Glutamatergic neuron (in vitro differentiated cells): ENCODE data around the gene SMC6. TPM values are rescaled to one million over a fixed set of nuclear protein-coding genes. Genes with fewer than 3 reads are reported as not detected.

Experiments
- DNase-seq: peaks from one replicate; pipeline ENCODE4 v3.0.0; 2022
- H3K27ac Mint-ChIP-seq: one replicate; pipeline ENCODE4 v1.8.0; 2020; ENCODE audit warnings: mild to moderate bottlenecking, mixed read lengths, inconsistent platforms; ENCODE audit not compliant: unreplicated experiment
- H3K27me3 Mint-ChIP-seq: one replicate; pipeline ENCODE4 v1.8.0; 2020; ENCODE audit warnings: mild to moderate bottlenecking, moderate library complexity, mixed read lengths, inconsistent platforms; ENCODE audit not compliant: unreplicated experiment
- H3K36me3 Mint-ChIP-seq: one replicate; pipeline ENCODE4 v1.8.0; 2020; ENCODE audit warnings: mild to moderate bottlenecking, mixed read lengths, inconsistent platforms; ENCODE audit not compliant: unreplicated experiment
- H3K4me1 Mint-ChIP-seq: one replicate; pipeline ENCODE4 v1.8.0; 2020; ENCODE audit warnings: mild to moderate bottlenecking, low read depth, mixed read lengths, inconsistent platforms; ENCODE audit not compliant: unreplicated experiment
- H3K4me3 Mint-ChIP-seq: one replicate; pipeline ENCODE4 v1.8.0; 2020; ENCODE audit warnings: mild to moderate bottlenecking, mixed read lengths, inconsistent platforms; ENCODE audit not compliant: unreplicated experiment
- H3K9me3 Mint-ChIP-seq: one replicate; pipeline ENCODE4 v1.8.0; 2020; ENCODE audit warnings: mild to moderate bottlenecking, moderate library complexity, mixed read lengths, inconsistent platforms; ENCODE audit not compliant: unreplicated experiment
- CTCF ChIP-seq: fragments of 200-600 bp; sonication (generic); IDR thresholded peaks from one replicate; pipeline ENCODE4 v1.5.0; 2021; ENCODE audit not compliant: partially characterized antibody, unreplicated experiment
- total RNA-seq: library from RNA; stranded (reverse); fragmentation: NEBNext Ultra II Directional; extraction: Animal tissue kit (Norgen Biotek cat#: 25700); gene quantifications from one replicate; pipeline ENCODE4 v1.2.1, GENCODE V29; 2021; ENCODE audit not compliant: unreplicated experiment

SMC6 gene
- total RNA-seq, 1 donor from 2014 or later, result 61.4 TPM

GRCh38 chr2:17799301-17800120 lies 45.9 kb upstream of the SMC6 start:
- DNase-seq, result no peak
- H3K4me3 Mint-ChIP-seq, result peak overlapping the region; percentile 35
- peak overlapping the region; percentile 45 for H3K27ac Mint-ChIP-seq
- H3K9me3 Mint-ChIP-seq, result peaks cover 7% of the 10 kb centered on the region
- H3K36me3 Mint-ChIP-seq, result no peaks in the 10 kb centered on the region
- no peak for TF ChIP-seq CTCF
- peaks cover 36% of the 10 kb centered on the region for H3K4me1 Mint-ChIP-seq
- no peaks in the 10 kb centered on the region for H3K27me3 Mint-ChIP-seq

DNA sequence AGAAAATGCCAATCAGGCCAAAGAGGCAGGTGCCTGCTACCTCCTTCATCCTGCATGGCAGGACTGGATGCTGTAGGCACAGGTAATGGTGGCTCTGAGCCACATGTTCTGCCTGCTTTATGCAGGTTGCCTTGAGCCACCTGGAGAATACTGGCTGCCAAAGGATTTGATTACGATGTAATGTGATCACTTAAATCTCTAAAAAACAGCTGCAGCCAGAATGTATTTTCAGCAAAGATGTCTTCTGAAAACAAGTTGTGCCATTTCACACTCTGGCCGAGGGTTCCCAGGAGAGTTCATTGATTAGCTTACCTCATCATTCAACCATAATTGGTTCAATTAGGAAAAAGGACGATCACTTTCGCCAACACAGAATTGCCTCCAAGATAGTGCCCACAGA lies 44.7 kb upstream of the SMC6 start:
- TF ChIP-seq CTCF, result no peak
- Mint-ChIP-seq H3K36me3 (no peaks in the 10 kb centered on the region), H3K4me3 (peak overlapping the region; percentile 21), H3K9me3 (peaks cover 7% of the 10 kb centered on the region), H3K27me3 (no peaks in the 10 kb centered on the region), H3K27ac (peak overlapping the region; percentile 52), H3K4me1 (peaks cover 31% of the 10 kb centered on the region)
- no peak for DNase-seq

- TF ChIP-seq CTCF, result no peak
- Mint-ChIP-seq H3K4me3 (no peak overlapping the region), H3K27ac (no peak overlapping the region), H3K9me3 (peaks cover 7% of the 10 kb centered on the region), H3K36me3 (no peaks in the 10 kb centered on the region), H3K4me1 (peaks cover 29% of the 10 kb centered on the region), H3K27me3 (peaks cover 2% of the 10 kb centered on the region)
- DNase-seq, result no peak
These were observed 41.7 kb upstream of the SMC6 start for GRCh38 chr2:17795309-17795708.

- Mint-ChIP-seq H3K9me3 (peaks cover 4% of the 10 kb centered on the region), H3K27ac (no peak overlapping the region), H3K27me3 (peaks cover 2% of the 10 kb centered on the region), H3K36me3 (no peaks in the 10 kb centered on the region), H3K4me3 (no peak overlapping the region), H3K4me1 (peaks cover 16% of the 10 kb centered on the region)
- no peak for DNase-seq
- TF ChIP-seq CTCF, result no peak
These were observed 40.3 kb upstream of the SMC6 start for GRCh38 chr2:17793803-17794354.

DNA sequence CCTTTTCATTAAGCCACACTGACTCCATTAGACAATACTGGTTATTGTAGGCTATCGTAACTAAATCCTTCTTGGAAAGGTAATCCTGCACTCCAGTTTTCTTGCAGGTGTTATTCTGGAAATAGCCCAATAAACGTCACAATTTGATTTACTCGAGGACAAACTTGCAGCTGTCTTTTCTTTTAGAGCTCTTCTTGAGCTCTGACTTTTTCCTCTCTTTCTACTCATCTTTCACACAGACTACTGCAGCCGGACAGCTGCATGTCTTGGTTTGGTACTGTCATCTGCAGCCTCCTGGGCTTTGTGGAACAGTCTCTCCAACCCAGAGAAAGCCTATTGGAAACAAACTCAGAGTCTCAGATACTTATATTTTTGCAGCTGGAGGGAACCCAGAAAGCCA lies 39.7 kb upstream of the SMC6 start:
- no peak for TF ChIP-seq CTCF
- Mint-ChIP-seq H3K4me1 (peaks cover 15% of the 10 kb centered on the region), H3K4me3 (no peak overlapping the region)

More for the DNA sequence above, 39.7 kb upstream of the SMC6 start:
- H3K27ac Mint-ChIP-seq, result no peak overlapping the region
- no peak for DNase-seq
- no peaks in the 10 kb centered on the region for H3K36me3 Mint-ChIP-seq
- H3K27me3 Mint-ChIP-seq, result peaks cover 2% of the 10 kb centered on the region
- peaks cover 1% of the 10 kb centered on the region for H3K9me3 Mint-ChIP-seq
